MCF 10A (cell line): Measurements from ENCODE around the gene PXMP4. TPM values are rescaled to one million over a fixed set of nuclear protein-coding genes. Genes with fewer than 3 reads are reported as not detected.
"Not testable (repeated sequence)": the region's sequence is repeated elsewhere in the genome, so short reads cannot be mapped to it uniquely, and the experiment has no call there.

Experiments used
- BruUV-seq: library from RNA; stranded (reverse); fragments of 400-500 nt; replicated peaks from 2 replicates; lab custom pipeline; 2021; lab: Mats Ljungman, UMichigan
- CTCF ChIA-PET: fragments of 300-600 bp; sonication (Branson Sonifier 250); formaldehyde crosslinking; extraction: SDS; loops from one replicate; lab custom pipeline; 2021; ENCODE audit warnings: antibody characterized with exemption, inconsistent platforms; lab: Yijun Ruan, JAX
- POLR2A ChIA-PET: fragments of 300-600, 350-650 bp; sonication (Branson Sonifier 250); formaldehyde crosslinking; extraction: SDS; loops from one replicate; lab custom pipeline; 2020; ENCODE audit warnings: antibody characterized with exemption, inconsistent platforms; lab: Yijun Ruan, JAX
- DNase-seq: peaks from one replicate; pipeline ENCODE4 v3.0.0-alpha.2; 2018; ENCODE audit not compliant: unreplicated experiment
- H3K27ac Mint-ChIP-seq: one replicate; pipeline ENCODE4 v1.8.0; 2022; ENCODE audit warnings: mild to moderate bottlenecking, low read depth, mixed read lengths; ENCODE audit not compliant: unreplicated experiment
- H3K27me3 Mint-ChIP-seq: one replicate; pipeline ENCODE4 v1.8.0; 2022; ENCODE audit warnings: mixed read lengths; ENCODE audit not compliant: insufficient read depth, unreplicated experiment
- H3K36me3 Mint-ChIP-seq: one replicate; pipeline ENCODE4 v1.8.0; 2022; ENCODE audit warnings: mild to moderate bottlenecking, moderate library complexity, mixed read lengths; ENCODE audit not compliant: insufficient read depth, unreplicated experiment
- H3K4me1 Mint-ChIP-seq: one replicate; pipeline ENCODE4 v1.8.0; 2022; ENCODE audit warnings: mixed read lengths; ENCODE audit not compliant: insufficient read depth, unreplicated experiment
- H3K4me3 Mint-ChIP-seq: one replicate; pipeline ENCODE4 v1.8.0; 2022; ENCODE audit warnings: mild to moderate bottlenecking, moderate library complexity, mixed read lengths; ENCODE audit not compliant: unreplicated experiment
- H3K9me3 Mint-ChIP-seq: one replicate; pipeline ENCODE4 v1.8.0; 2022; ENCODE audit warnings: mixed read lengths; ENCODE audit not compliant: unreplicated experiment
- CTCF ChIP-seq: fragments of 200-600 bp; IDR thresholded peaks from one replicate; pipeline ENCODE4 v1.8.0; 2022; ENCODE audit warnings: antibody characterized with exemption, mild to moderate bottlenecking; ENCODE audit not compliant: unreplicated experiment
- intact Hi-C: fragments of 100-400 bp; cut with micrococcal nuclease; formaldehyde crosslinking; loops from 2 replicates; pipeline ENCODE4 v1.14.1; 2022
- total RNA-seq: library from RNA; stranded (reverse); gene quantifications from 2 replicates; pipeline ENCODE4 v1.2.3, GENCODE V29; 2022

PXMP4 gene
- total RNA-seq, 1 experiment from 2014 or later: 3.9 TPM

GRCh38 chr20:33757046-33757445, 36.9 kb upstream of the PXMP4 start:
- BruUV-seq: no TSS peak
- no peak for DNase-seq
- peaks cover 10% of the 10 kb centered on the region for H3K36me3 Mint-ChIP-seq
- no peaks in the 10 kb centered on the region for H3K27me3 Mint-ChIP-seq
- H3K9me3 Mint-ChIP-seq: peaks cover 8% of the 10 kb centered on the region
- TF ChIP-seq CTCF: no peak
- H3K4me3 Mint-ChIP-seq: no peak overlapping the region
- intact Hi-C loops: no loop called here
- ChIA-PET POLR2A (no interaction called here), CTCF (interaction anchor here (0.6 kb wide), 2 partner anchors 32 to 584 kb away, joined by 3 read pairs; no protein-coding TSS in a partner anchor)
- no peaks in the 10 kb centered on the region for H3K4me1 Mint-ChIP-seq
- no peak overlapping the region for H3K27ac Mint-ChIP-seq

- H3K4me1 Mint-ChIP-seq, H3K27me3 Mint-ChIP-seq, H3K9me3 Mint-ChIP-seq, H3K4me3 Mint-ChIP-seq, H3K27ac Mint-ChIP-seq, BruUV-seq, intact Hi-C loops, DNase-seq: not testable (repeated sequence)
- ChIA-PET CTCF (interaction anchor here (0.6 kb wide), 1 partner anchor 1568 kb away, joined by 3 read pairs; no protein-coding TSS in a partner anchor), POLR2A (interaction anchor here (0.5 kb wide), 1 partner anchor 224 kb away, joined by 3 read pairs; no protein-coding TSS in a partner anchor)
- H3K36me3 Mint-ChIP-seq: peaks cover 20% of the 10 kb centered on the region
These were observed 35.9 kb upstream of the PXMP4 start for GRCh38 chr20:33755936-33756490.

- no peak for TF ChIP-seq CTCF
- DNase-seq: peak; percentile 35
- H3K36me3 Mint-ChIP-seq: peaks cover 26% of the 10 kb centered on the region
- no peaks in the 10 kb centered on the region for H3K27me3 Mint-ChIP-seq
- peaks cover 8% of the 10 kb centered on the region for H3K9me3 Mint-ChIP-seq
- ChIA-PET POLR2A (no interaction called here), CTCF (interaction anchor here (0.6 to 1.2 kb wide), 4 partner anchors 10 to 40 kb away, joined by 3 read pairs; partner anchors contain the start of gene ZNF341)
- H3K27ac Mint-ChIP-seq: no peak overlapping the region
- H3K4me1 Mint-ChIP-seq: no peaks in the 10 kb centered on the region
- no TSS peak for BruUV-seq
- H3K4me3 Mint-ChIP-seq: no peak overlapping the region
- intact Hi-C loops: no loop called here
These were observed 33.7 kb upstream of the PXMP4 start for GRCh38 chr20:33753763-33754162.

GRCh38 chr20:33753143-33753542, 33.0 kb upstream of the PXMP4 start:
- Mint-ChIP-seq H3K4me3 (no peak overlapping the region), H3K27ac (no peak overlapping the region), H3K9me3 (peaks cover 8% of the 10 kb centered on the region), H3K36me3 (peaks cover 32% of the 10 kb centered on the region), H3K4me1 (no peaks in the 10 kb centered on the region), H3K27me3 (no peaks in the 10 kb centered on the region)
- intact Hi-C loops: no loop called here
- BruUV-seq: no TSS peak
- no peak for TF ChIP-seq CTCF
- POLR2A ChIA-PET: no interaction called here
- DNase-seq: no peak
- CTCF ChIA-PET: interaction anchor here (0.6 to 1.2 kb wide), 2 partner anchors 36 to 39 kb away, joined by 3 read pairs; no protein-coding TSS in a partner anchor
